ENCODE measurements around the gene JRKL. TPM values are rescaled to one million over a fixed set of nuclear protein-coding genes. Genes with fewer than 3 reads are reported as not detected.
"Not testable (repeated sequence)": the region's sequence is repeated elsewhere in the genome, so short reads cannot be mapped to it uniquely, and the experiment has no call there.

The JRKL gene
- total and polyA plus RNA-seq, 5 donors from 2014 or later = 2.1 to 5.3 (median 3.4) TPM

DNA sequence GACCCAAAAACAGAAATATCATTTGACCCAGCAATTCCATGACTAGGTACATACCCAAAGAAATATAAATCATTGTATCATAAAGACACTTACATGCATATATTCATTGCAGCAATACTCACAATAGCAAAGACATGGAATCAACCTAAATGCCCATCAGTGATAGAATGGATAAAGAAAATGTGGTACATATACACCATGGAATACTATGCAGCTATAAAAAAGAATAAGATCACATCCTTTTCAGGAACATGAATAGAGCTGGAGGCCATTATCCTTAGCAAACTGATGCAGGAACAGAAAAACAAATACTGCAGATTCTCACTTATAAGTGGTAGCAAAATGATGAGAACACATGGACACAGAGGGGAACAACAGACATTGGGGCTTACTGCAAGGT is 42.8 kb downstream of the JRKL start:
- not testable (repeated sequence) for H3K4me3 ChIP-seq (ENCODE audit: low read depth, low read length); H3K9me3 ChIP-seq (ENCODE audit: control insufficient read depth in 2 of 2, low read length in 2 of 2); H3K4me1 Mint-ChIP-seq; H3K4me1 ChIP-seq (ENCODE audit: control insufficient read depth, insufficient read depth, low read length, poor library complexity, severe bottlenecking); H3K9me3 Mint-ChIP-seq; H3K36me3 ChIP-seq (ENCODE audit: control insufficient read depth, insufficient read depth, low read length); H3K36me3 Mint-ChIP-seq; ATAC-seq (ENCODE audit: low read depth in 2 of 2); H3K27ac ChIP-seq (ENCODE audit: insufficient read depth, low read length, poor library complexity, severe bottlenecking); H3K27ac Mint-ChIP-seq; DNase-seq; H3K4me3 Mint-ChIP-seq
- peaks cover 47% of the 10 kb centered on the region for H3K27me3 Mint-ChIP-seq
- peaks cover 18% of the 10 kb centered on the region for H3K27me3 ChIP-seq (ENCODE audit: control insufficient read depth, insufficient read depth, low read length)

Other genes with a start within 250 kb of the JRKL start
- 35.6 TPM for gene MAML2, start 46.8 kb upstream of the JRKL start, total RNA-seq
- 1 to 10 TPM; 4.1 to 9.3 (median 7.8) TPM for gene MAML2, start 46.8 kb upstream of the JRKL start, polyA plus RNA-seq
- gene CCDC82, start 101 bp upstream of the JRKL start, total RNA-seq = 37.3 TPM
- 10 to 100 TPM; 22.2 to 27.8 (median 24.8) TPM for gene CCDC82, start 101 bp upstream of the JRKL start, polyA plus RNA-seq